Measurements from ENCODE around the gene HLA-A. TPM values are rescaled to one million over a fixed set of nuclear protein-coding genes. Genes with fewer than 3 reads are reported as not detected.

Gene HLA-A
- polyA plus RNA-seq, 1 experiment: 368 TPM

GRCh38 chr6:29941471-29941870 is 861 bp upstream of the HLA-A start:
- H3K9me3 ChIP-seq (ENCODE audit: control insufficient read depth, insufficient read depth, low read length): no peaks in the 10 kb centered on the region; the same call in 1 of the 2 replicates
- H3K4me3 ChIP-seq (ENCODE audit: low read depth, low read length): peak overlapping the region; percentile 67
- ChIA-PET POLR2A (interaction anchor here (1.0 kb wide), 1 partner anchor 24 kb away, joined by 3 read pairs; no protein-coding TSS in a partner anchor), CTCF (no interaction called here)
- no peak for DNase-seq (ENCODE audit: low read depth, low spot score)
- peaks cover 3% of the 10 kb centered on the region for H3K27me3 ChIP-seq (ENCODE audit: control insufficient read depth, insufficient read depth, low read length)
- TF ChIP-seq CTCF (IDR thresholded peaks at IDR 0.05; ENCODE audit: low read depth, low read length): no peak
- H3K27ac ChIP-seq (ENCODE audit: low read depth, low read length): no peak overlapping the region

GRCh38 chr6:29941916-29942274 is 437 bp upstream of the HLA-A start:
- ChIA-PET CTCF (no interaction called here), POLR2A (interaction anchor here (1.0 kb wide), 1 partner anchor 24 kb away, joined by 3 read pairs; no protein-coding TSS in a partner anchor)
- Histone ChIP-seq H3K27me3 (ENCODE audit: control insufficient read depth, insufficient read depth, low read length) (peaks cover 3% of the 10 kb centered on the region), H3K27ac (ENCODE audit: low read depth, low read length) (peak overlapping the region; percentile 73), H3K9me3 (ENCODE audit: control insufficient read depth, insufficient read depth, low read length) (no peaks in the 10 kb centered on the region; the same call in 1 of the 2 replicates), H3K4me3 (ENCODE audit: low read depth, low read length) (peak overlapping the region; percentile 67)
- no peak for TF ChIP-seq CTCF (IDR thresholded peaks at IDR 0.05; ENCODE audit: low read depth, low read length)
- no peak for DNase-seq (ENCODE audit: low read depth, low spot score)

GRCh38 chr6:29943053-29943966 is 978 bp downstream of the HLA-A start:
- no peak for TF ChIP-seq CTCF (IDR thresholded peaks at IDR 0.05; ENCODE audit: low read depth, low read length)
- no peak for DNase-seq (ENCODE audit: low read depth, low spot score)
- peak overlapping the region; percentile 73 for H3K27ac ChIP-seq (ENCODE audit: low read depth, low read length)
- H3K27me3 ChIP-seq (ENCODE audit: control insufficient read depth, insufficient read depth, low read length): no peaks in the 10 kb centered on the region
- H3K9me3 ChIP-seq (ENCODE audit: control insufficient read depth, insufficient read depth, low read length): no peaks in the 10 kb centered on the region; the same call in 1 of the 2 replicates
- POLR2A ChIA-PET: no interaction called here
- H3K4me3 ChIP-seq (ENCODE audit: low read depth, low read length): peak overlapping the region; percentile 67
- CTCF ChIA-PET: no interaction called here

GRCh38 chr6:29945281-29945820 is 3.0 kb downstream of the HLA-A start:
- Histone ChIP-seq H3K27ac (ENCODE audit: low read depth, low read length) (no peak overlapping the region), H3K9me3 (ENCODE audit: control insufficient read depth, insufficient read depth, low read length) (no peaks in the 10 kb centered on the region; the same call in 1 of the 2 replicates), H3K27me3 (ENCODE audit: control insufficient read depth, insufficient read depth, low read length) (no peaks in the 10 kb centered on the region), H3K4me3 (ENCODE audit: low read depth, low read length) (no peak overlapping the region)
- ChIA-PET POLR2A (interaction anchor here (0.8 kb wide), 1 partner anchor 294 kb away, joined by 3 read pairs; no protein-coding TSS in a partner anchor), CTCF (no interaction called here)
- no peak for TF ChIP-seq CTCF (IDR thresholded peaks at IDR 0.05; ENCODE audit: low read depth, low read length)
- DNase-seq (ENCODE audit: low read depth, low spot score): no peak
